ENCODE measurements around the gene BRD2.

Gene BRD2

GRCh38 chr6:33013608-33014007 lies 45.2 kb downstream of the BRD2 start:
- Histone ChIP-seq H3K27ac (ENCODE audit: low read length) (no peak overlapping the region), H3K27me3 (ENCODE audit: insufficient read depth, low read length) (no peaks in the 10 kb centered on the region), H3K4me1 (ENCODE audit: insufficient read depth, low read length) (peaks cover 15% of the 10 kb centered on the region; the same call in 1 of the 2 replicates), H3K9ac (ENCODE audit: low read depth, low read length) (no peak overlapping the region), H3K36me3 (ENCODE audit: insufficient read depth, low read depth, low read length) (no peaks in the 10 kb centered on the region), H3K4me3 (ENCODE audit: low read length) (no peak overlapping the region), H3K9me3 (ENCODE audit: insufficient read depth, low read depth, low read length) (no peaks in the 10 kb centered on the region)

DNA sequence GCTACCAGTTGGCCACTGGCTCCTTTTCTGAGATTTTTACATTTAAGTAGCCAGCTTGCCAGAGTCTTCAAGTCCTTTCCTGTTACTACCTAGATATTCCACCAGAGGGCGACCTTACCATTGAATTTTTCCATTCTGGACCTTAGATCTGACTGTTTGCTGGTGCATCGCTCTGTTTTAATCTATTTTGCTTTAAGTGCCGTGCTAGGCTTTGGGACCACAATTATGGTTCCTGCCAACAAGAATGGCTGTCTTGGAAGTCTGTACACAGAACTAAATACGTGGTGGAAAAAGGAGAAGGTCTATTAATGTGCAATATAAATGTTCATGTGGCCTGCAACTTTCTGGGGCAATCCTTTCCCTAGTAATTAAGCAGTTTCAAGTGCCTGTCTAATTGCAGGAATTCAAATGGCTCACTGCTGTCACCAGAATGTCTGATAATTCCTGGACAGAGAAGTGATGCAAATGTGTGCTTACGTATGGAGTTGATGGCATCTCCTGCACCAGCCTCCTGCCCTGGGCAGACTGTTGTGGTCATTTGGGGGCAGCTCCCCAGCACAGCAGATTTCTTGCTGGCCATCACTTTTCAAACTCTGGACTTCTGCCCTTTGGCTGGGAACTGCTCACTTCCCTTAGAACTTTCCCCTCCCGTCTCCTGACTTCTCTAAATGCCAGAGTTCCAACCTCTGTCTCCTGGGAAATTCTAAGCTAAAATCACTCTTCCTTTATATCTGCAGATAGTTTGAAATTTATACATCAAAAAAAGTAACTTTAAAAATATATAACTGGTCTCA lies 46.6 kb downstream of the BRD2 start:
- no peak overlapping the region for H3K4me3 ChIP-seq (ENCODE audit: low read length)
- no peaks in the 10 kb centered on the region for H3K36me3 ChIP-seq (ENCODE audit: insufficient read depth, low read depth, low read length)
- H3K27ac ChIP-seq (ENCODE audit: low read length) = no peak overlapping the region
- no peaks in the 10 kb centered on the region for H3K27me3 ChIP-seq (ENCODE audit: insufficient read depth, low read length)
- H3K9me3 ChIP-seq (ENCODE audit: insufficient read depth, low read depth, low read length) = no peaks in the 10 kb centered on the region
- no peak overlapping the region for H3K9ac ChIP-seq (ENCODE audit: low read depth, low read length)
- H3K4me1 ChIP-seq (ENCODE audit: insufficient read depth, low read length) = peaks cover 14% of the 10 kb centered on the region; the same call in 1 of the 2 replicates

- Histone ChIP-seq H3K27me3 (ENCODE audit: insufficient read depth, low read length) (no peaks in the 10 kb centered on the region), H3K27ac (ENCODE audit: low read length) (no peak overlapping the region), H3K9ac (ENCODE audit: low read depth, low read length) (no peak overlapping the region), H3K4me1 (ENCODE audit: insufficient read depth, low read length) (peaks cover 8% of the 10 kb centered on the region; the same call in 1 of the 2 replicates), H3K9me3 (ENCODE audit: insufficient read depth, low read depth, low read length) (no peaks in the 10 kb centered on the region), H3K4me3 (ENCODE audit: low read length) (no peak overlapping the region), H3K36me3 (ENCODE audit: insufficient read depth, low read depth, low read length) (no peaks in the 10 kb centered on the region)
Observed at GRCh38 chr6:33015798-33016197, 47.4 kb downstream of the BRD2 start.

- no peaks in the 10 kb centered on the region for H3K36me3 ChIP-seq (ENCODE audit: insufficient read depth, low read depth, low read length)
- no peak overlapping the region for H3K4me3 ChIP-seq (ENCODE audit: low read length)
- no peak overlapping the region for H3K27ac ChIP-seq (ENCODE audit: low read length)
- peaks cover 4% of the 10 kb centered on the region; the same call in 1 of the 2 replicates for H3K4me1 ChIP-seq (ENCODE audit: insufficient read depth, low read length)
- H3K27me3 ChIP-seq (ENCODE audit: insufficient read depth, low read length) = no peaks in the 10 kb centered on the region
- H3K9me3 ChIP-seq (ENCODE audit: insufficient read depth, low read depth, low read length) = no peaks in the 10 kb centered on the region
- H3K9ac ChIP-seq (ENCODE audit: low read depth, low read length) = no peak overlapping the region
Observed at GRCh38 chr6:33017018-33017417, 48.6 kb downstream of the BRD2 start.

GRCh38 chr6:33017694-33018353 lies 49.4 kb downstream of the BRD2 start:
- H3K27me3 ChIP-seq (ENCODE audit: insufficient read depth, low read length) = no peaks in the 10 kb centered on the region
- H3K4me3 ChIP-seq (ENCODE audit: low read length) = no peak overlapping the region
- no peak overlapping the region for H3K9ac ChIP-seq (ENCODE audit: low read depth, low read length)
- H3K36me3 ChIP-seq (ENCODE audit: insufficient read depth, low read depth, low read length) = no peaks in the 10 kb centered on the region
- H3K27ac ChIP-seq (ENCODE audit: low read length) = no peak overlapping the region
- no peaks in the 10 kb centered on the region for H3K9me3 ChIP-seq (ENCODE audit: insufficient read depth, low read depth, low read length)
- peaks cover 4% of the 10 kb centered on the region; the same call in 1 of the 2 replicates for H3K4me1 ChIP-seq (ENCODE audit: insufficient read depth, low read length)

- H3K9me3 ChIP-seq (ENCODE audit: insufficient read depth, low read depth, low read length) = no peaks in the 10 kb centered on the region
- H3K27ac ChIP-seq (ENCODE audit: low read length) = no peak overlapping the region
- no peak overlapping the region for H3K4me3 ChIP-seq (ENCODE audit: low read length)
- H3K9ac ChIP-seq (ENCODE audit: low read depth, low read length) = no peak overlapping the region
- no peaks in the 10 kb centered on the region for H3K27me3 ChIP-seq (ENCODE audit: insufficient read depth, low read length)
- peaks cover 4% of the 10 kb centered on the region; the same call in 1 of the 2 replicates for H3K4me1 ChIP-seq (ENCODE audit: insufficient read depth, low read length)
- H3K36me3 ChIP-seq (ENCODE audit: insufficient read depth, low read depth, low read length) = no peaks in the 10 kb centered on the region
Observed at GRCh38 chr6:33018418-33018817, 50.0 kb downstream of the BRD2 start.

GRCh38 chr6:33018904-33019303 lies 50.5 kb downstream of the BRD2 start:
- Histone ChIP-seq H3K36me3 (ENCODE audit: insufficient read depth, low read depth, low read length) (no peaks in the 10 kb centered on the region), H3K27ac (ENCODE audit: low read length) (no peak overlapping the region), H3K4me3 (ENCODE audit: low read length) (no peak overlapping the region), H3K4me1 (ENCODE audit: insufficient read depth, low read length) (peaks cover 4% of the 10 kb centered on the region; the same call in 1 of the 2 replicates), H3K27me3 (ENCODE audit: insufficient read depth, low read length) (no peaks in the 10 kb centered on the region), H3K9ac (ENCODE audit: low read depth, low read length) (no peak overlapping the region), H3K9me3 (ENCODE audit: insufficient read depth, low read depth, low read length) (no peaks in the 10 kb centered on the region)

GRCh38 chr6:33019372-33019771 lies 51.0 kb downstream of the BRD2 start:
- Histone ChIP-seq H3K4me3 (ENCODE audit: low read length) (no peak overlapping the region), H3K9me3 (ENCODE audit: insufficient read depth, low read depth, low read length) (no peaks in the 10 kb centered on the region), H3K36me3 (ENCODE audit: insufficient read depth, low read depth, low read length) (no peaks in the 10 kb centered on the region), H3K27me3 (ENCODE audit: insufficient read depth, low read length) (no peaks in the 10 kb centered on the region), H3K9ac (ENCODE audit: low read depth, low read length) (no peak overlapping the region), H3K4me1 (ENCODE audit: insufficient read depth, low read length) (peaks cover 4% of the 10 kb centered on the region; the same call in 1 of the 2 replicates), H3K27ac (ENCODE audit: low read length) (no peak overlapping the region)

DNA sequence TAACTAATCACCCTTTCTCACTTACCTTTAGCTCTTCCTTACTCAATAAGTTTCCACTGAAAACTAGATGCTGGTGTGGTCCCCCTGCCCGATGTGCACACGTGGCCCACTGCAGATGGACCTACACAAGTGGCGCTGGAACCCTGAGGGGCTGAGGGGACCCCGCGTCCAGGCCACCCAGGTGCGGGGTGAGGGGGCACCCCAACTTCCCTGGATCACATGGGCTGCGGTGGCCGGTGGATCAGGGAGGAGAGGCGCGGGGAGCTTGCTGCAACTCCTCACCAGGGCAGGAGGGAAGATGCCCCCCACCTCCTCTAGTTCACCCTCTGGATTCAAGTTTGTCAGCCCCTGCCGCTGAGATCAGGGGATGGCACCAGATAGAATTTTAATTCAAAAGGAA lies 53.5 kb downstream of the BRD2 start:
- Histone ChIP-seq H3K27ac (ENCODE audit: low read length) (no peak overlapping the region), H3K4me1 (ENCODE audit: insufficient read depth, low read length) (no peaks in the 10 kb centered on the region)

DNA sequence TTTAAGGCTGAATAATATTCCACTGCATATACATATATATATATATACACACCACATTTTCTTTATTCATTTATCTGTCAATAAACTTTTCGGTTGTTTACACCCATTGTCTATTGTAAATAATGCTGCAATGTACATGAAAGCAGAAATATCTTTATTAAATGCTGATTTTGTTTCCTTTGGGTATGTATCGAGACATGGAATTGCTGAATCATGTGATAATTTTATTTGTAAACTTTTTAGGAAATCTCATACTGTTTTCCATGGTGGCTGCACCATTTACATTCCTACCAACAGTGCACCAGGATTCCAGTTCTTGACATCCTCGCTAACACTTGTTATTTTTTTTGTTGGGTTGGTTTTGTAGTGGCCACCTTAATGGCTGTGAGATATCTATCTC lies 55.1 kb downstream of the BRD2 start:
- Histone ChIP-seq H3K27ac (ENCODE audit: low read length) (no peak overlapping the region), H3K9ac (ENCODE audit: low read depth, low read length) (no peak overlapping the region), H3K36me3 (ENCODE audit: insufficient read depth, low read depth, low read length) (no peaks in the 10 kb centered on the region), H3K9me3 (ENCODE audit: insufficient read depth, low read depth, low read length) (no peaks in the 10 kb centered on the region), H3K4me3 (ENCODE audit: low read length) (no peak overlapping the region), H3K4me1 (ENCODE audit: insufficient read depth, low read length) (no peaks in the 10 kb centered on the region), H3K27me3 (ENCODE audit: insufficient read depth, low read length) (no peaks in the 10 kb centered on the region)

More for the DNA sequence above, 53.5 kb downstream of the BRD2 start:
- Histone ChIP-seq H3K9ac (ENCODE audit: low read depth, low read length) (no peak overlapping the region), H3K9me3 (ENCODE audit: insufficient read depth, low read depth, low read length) (no peaks in the 10 kb centered on the region), H3K36me3 (ENCODE audit: insufficient read depth, low read depth, low read length) (no peaks in the 10 kb centered on the region), H3K4me3 (ENCODE audit: low read length) (no peak overlapping the region), H3K27me3 (ENCODE audit: insufficient read depth, low read length) (no peaks in the 10 kb centered on the region)

DNA sequence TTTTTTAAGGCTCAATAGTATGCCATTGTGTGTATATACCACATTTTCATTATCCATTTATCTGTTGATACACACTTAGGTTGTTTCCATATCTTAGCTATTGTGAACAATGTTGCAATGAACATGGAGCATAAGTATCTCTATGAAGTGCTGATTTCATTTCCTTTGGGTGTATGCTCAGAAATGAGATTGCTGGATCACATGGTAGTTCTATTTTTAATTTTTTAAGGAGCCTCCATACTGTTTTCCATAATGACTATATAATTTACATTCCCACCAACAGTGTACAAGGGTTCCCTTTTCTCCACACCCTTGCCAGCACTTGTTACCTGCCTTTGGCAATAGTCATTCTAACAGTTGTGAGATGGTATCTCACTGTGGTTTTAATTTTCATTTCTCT lies 56.1 kb downstream of the BRD2 start:
- Histone ChIP-seq H3K4me1 (ENCODE audit: insufficient read depth, low read length) (no peaks in the 10 kb centered on the region), H3K9me3 (ENCODE audit: insufficient read depth, low read depth, low read length) (no peaks in the 10 kb centered on the region), H3K27me3 (ENCODE audit: insufficient read depth, low read length) (no peaks in the 10 kb centered on the region), H3K36me3 (ENCODE audit: insufficient read depth, low read depth, low read length) (no peaks in the 10 kb centered on the region), H3K9ac (ENCODE audit: low read depth, low read length) (no peak overlapping the region), H3K4me3 (ENCODE audit: low read length) (no peak overlapping the region), H3K27ac (ENCODE audit: low read length) (no peak overlapping the region)

Data from iPS-20b (cell line).